T-helper 22 cell (primary cell): ENCODE data around the gene CEBPG.

ENCODE experiments used
- DNase-seq: peaks from one replicate; pipeline ENCODE4 v3.0.0-alpha.2; 2020; ENCODE audit warnings: low read depth

Gene CEBPG

GRCh38 chr19:33350538-33351309 lies 22.8 kb upstream of the CEBPG start:
- no peak for DNase-seq

GRCh38 chr19:33355535-33355934 lies 18.0 kb upstream of the CEBPG start:
- DNase-seq = no peak

- DNase-seq = no peak
Observed at GRCh38 chr19:33357556-33357955, 16.0 kb upstream of the CEBPG start.

- no peak for DNase-seq
Observed at GRCh38 chr19:33358408-33358807, 15.1 kb upstream of the CEBPG start.

- no peak for DNase-seq
Observed at GRCh38 chr19:33359581-33359980, 13.9 kb upstream of the CEBPG start.

GRCh38 chr19:33362508-33363228 lies 10.8 kb upstream of the CEBPG start:
- no peak for DNase-seq

- DNase-seq = no peak
Observed at GRCh38 chr19:33363476-33363875, 10.0 kb upstream of the CEBPG start.

GRCh38 chr19:33365691-33366090 lies 7.8 kb upstream of the CEBPG start:
- no peak for DNase-seq

GRCh38 chr19:33366127-33366526 lies 7.4 kb upstream of the CEBPG start:
- DNase-seq = no peak

- DNase-seq = no peak
Observed at GRCh38 chr19:33366897-33367296, 6.6 kb upstream of the CEBPG start.

- DNase-seq = no peak
Observed at GRCh38 chr19:33368074-33368864, 5.2 kb upstream of the CEBPG start.

- no peak for DNase-seq
Observed at GRCh38 chr19:33370783-33371182, 2.7 kb upstream of the CEBPG start.

- no peak for DNase-seq
Observed at GRCh38 chr19:33374236-33374714, 766 bp downstream of the CEBPG start.

- DNase-seq = no peak
Observed at GRCh38 chr19:33375156-33375836, 1.8 kb downstream of the CEBPG start.

- DNase-seq = no peak
Observed at GRCh38 chr19:33375837-33376159, 2.3 kb downstream of the CEBPG start.

GRCh38 chr19:33376423-33376822 lies 2.9 kb downstream of the CEBPG start:
- no peak for DNase-seq

GRCh38 chr19:33376941-33377557 lies 3.5 kb downstream of the CEBPG start:
- DNase-seq = no peak

GRCh38 chr19:33377586-33378475 lies 4.3 kb downstream of the CEBPG start:
- no peak for DNase-seq

GRCh38 chr19:33379151-33379829 lies 5.8 kb downstream of the CEBPG start:
- DNase-seq = no peak

GRCh38 chr19:33381101-33381500 lies 7.6 kb downstream of the CEBPG start:
- DNase-seq = no peak
